Keratinocyte (primary cell): Measurements from ENCODE around the gene INPP5K. TPM values are rescaled to one million over a fixed set of nuclear protein-coding genes. Genes with fewer than 3 reads are reported as not detected.

Source experiments
- DNase-seq: peaks from one replicate; pipeline ENCODE4 v3.0.0-alpha.2; 2011; ENCODE audit warnings: low read depth, missing footprints, low spot score
- FAIRE-seq: peaks from 2 replicates; lab custom pipeline; 2011; peaks lifted over from hg19 to GRCh38; lab: Jason Lieb, UNC
- H2AFZ ChIP-seq: 2 replicates; pipeline ENCODE4 v1.6.0; 2012; ENCODE audit warnings: low read length, control low read depth, inconsistent platforms; ENCODE audit not compliant: control insufficient read depth
- H3K27ac ChIP-seq: 2 replicates; pipeline ENCODE4 v1.5.1; 2011; ENCODE audit warnings: low read length; ENCODE audit not compliant: control insufficient read depth, insufficient read depth
- H3K27me3 ChIP-seq: 3 replicates; pipeline ENCODE4 v1.6.0; 2011; ENCODE audit warnings: low read length; ENCODE audit not compliant: control insufficient read depth, insufficient read depth; ENCODE audit errors: extremely low read depth
- H3K36me3 ChIP-seq, 2 experiments: 2 replicates in 1 of 2; 3 replicates in 1 of 2; pipeline ENCODE4 v1.5.1; 2011; ENCODE audit warnings: low read length in 2 of 2, mild to moderate bottlenecking in 1 of 2; ENCODE audit not compliant: control insufficient read depth in 2 of 2, insufficient read depth in 2 of 2; ENCODE audit errors: extremely low read depth in 1 of 2
- H3K4me1 ChIP-seq: 3 replicates; pipeline ENCODE4 v1.5.1; 2011; ENCODE audit warnings: low read length; ENCODE audit not compliant: control insufficient read depth, insufficient read depth; ENCODE audit errors: extremely low read depth
- H3K4me2 ChIP-seq: 3 replicates; pipeline ENCODE4 v1.6.0; 2011; ENCODE audit warnings: low read depth, low read length; ENCODE audit not compliant: control insufficient read depth, insufficient read depth; ENCODE audit errors: extremely low read depth
- H3K4me3 ChIP-seq, 3 experiments: fragments of 200-600 bp in 1 of 3; sonication (generic) in 1 of 3; 2 replicates in 2 of 3; 3 replicates in 1 of 3; pipeline ENCODE4 v1.5.1; 2011 to 2016; ENCODE audit warnings: low read length in 3 of 3, mild to moderate bottlenecking in 3 of 3, control low read depth in 2 of 3, inconsistent platforms in 1 of 3, low read depth in 1 of 3, mixed read lengths in 1 of 3, mixed run types in 1 of 3, moderate library complexity in 1 of 3; ENCODE audit not compliant: control insufficient read depth in 2 of 3, insufficient read depth in 2 of 3; ENCODE audit errors: extremely low read depth in 1 of 3
- H3K79me2 ChIP-seq: 2 replicates; pipeline ENCODE4 v1.6.0; 2012; ENCODE audit warnings: low read length; ENCODE audit not compliant: control insufficient read depth, insufficient read depth
- H3K9ac ChIP-seq: 3 replicates; pipeline ENCODE4 v1.6.0; 2011; ENCODE audit warnings: low read length; ENCODE audit not compliant: control insufficient read depth, insufficient read depth; ENCODE audit errors: extremely low read depth
- H3K9me1 ChIP-seq: 3 replicates; pipeline ENCODE4 v1.6.0; 2011; ENCODE audit warnings: low read length; ENCODE audit not compliant: control insufficient read depth, insufficient read depth; ENCODE audit errors: extremely low read depth
- H3K9me3 ChIP-seq: 2 replicates; pipeline ENCODE4 v1.5.1; 2012; ENCODE audit warnings: low read depth, low read length; ENCODE audit not compliant: control insufficient read depth
- H4K20me1 ChIP-seq: 3 replicates; pipeline ENCODE4 v1.6.0; 2011; ENCODE audit warnings: low read length; ENCODE audit not compliant: control insufficient read depth, insufficient read depth; ENCODE audit errors: extremely low read depth
- EZH2 ChIP-seq: IDR thresholded peaks from one replicate; pipeline ENCODE4 v1.6.1; 2012; ENCODE audit warnings: inconsistent platforms, mild to moderate bottlenecking, low read length, moderate library complexity
- dilution Hi-C: fragments of 300-500 bp; cut with MboI; formaldehyde crosslinking; loops from one replicate; pipeline ENCODE4 v1.7.0; 2020; ENCODE audit warnings: low sequenced_read_pairs; ENCODE audit not compliant: extremely low pct_ligation_motif_present
- polyA plus RNA-seq, 5 experiments: library from polyadenylated mRNA; depleted of rRNA in 3 of 5; stranded (reverse) in 3 of 5; stranded (forward) in 1 of 5; unstranded in 1 of 5; fragments of >200 nt; gene quantifications; 1 replicate in 1 of 5; 2 replicates in 3 of 5; 3 replicates in 1 of 5; pipeline versions ENCODE4 v1.2.1 to v1.2.3, GENCODE V29; 2011 to 2012; ENCODE audit warnings: missing spikeins in 2 of 5, low read depth in 1 of 5, low replicate concordance in 1 of 5
- TF ChIP-seq, protein P1 (sequence below), 3 experiments: IDR thresholded peaks in 1 of 3; conservative IDR thresholded peaks in 1 of 3; optimal IDR thresholded peaks in 1 of 3; 2 replicates in 2 of 3; 3 replicates in 1 of 3; pipeline versions ENCODE3 to v1.5.1; 2011; ENCODE audit warnings: low read length in 3 of 3, mild to moderate bottlenecking in 3 of 3, moderate library complexity in 2 of 3, control low read depth in 1 of 3, inconsistent platforms in 1 of 3; ENCODE audit not compliant: insufficient read depth in 2 of 3; ENCODE audit errors: extremely low read depth in 1 of 3

The INPP5K gene
- polyA plus RNA-seq, 1 donor (not counting 4 experiments of a cell fraction or from before 2014, with no cell fraction given), result 23.0 TPM

DNA sequence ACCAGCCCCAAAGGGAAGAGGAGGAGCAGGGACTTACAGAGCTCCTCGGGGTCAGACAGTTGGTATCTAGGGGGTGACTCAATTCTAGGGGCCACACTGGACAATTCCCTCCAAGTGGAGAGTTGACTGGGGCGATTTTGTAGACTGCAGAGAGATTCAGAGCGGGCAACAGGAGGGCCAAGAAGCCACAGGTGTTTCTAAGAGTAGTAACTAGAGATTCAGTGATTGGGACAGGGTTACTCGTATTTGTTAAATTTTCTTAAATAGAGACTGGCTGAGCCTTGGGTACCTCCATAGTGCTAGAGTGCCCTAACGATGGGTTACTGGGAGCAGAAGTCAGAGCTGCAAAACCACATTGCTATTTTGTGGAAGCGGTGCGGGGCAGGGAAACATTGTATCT, 3.3 kb upstream of the INPP5K start:
- H2AFZ ChIP-seq, result no peak overlapping the region
- peaks cover 16% of the 10 kb centered on the region for H3K4me1 ChIP-seq
- H3K9me1 ChIP-seq, result no peaks in the 10 kb centered on the region
- peaks cover 14 to 19% of the 10 kb centered on the region in 2 experiments for H3K36me3 ChIP-seq
- H3K27ac ChIP-seq, result no peak overlapping the region
- DNase-seq (no peak), FAIRE-seq (no peak)
- no peak overlapping the region for H3K4me3 ChIP-seq
- H3K27me3 ChIP-seq, result no peaks in the 10 kb centered on the region
- peaks cover 22% of the 10 kb centered on the region for H3K79me2 ChIP-seq
- H4K20me1 ChIP-seq, result peaks cover 2% of the 10 kb centered on the region
- no peak overlapping the region for H3K9ac ChIP-seq
- dilution Hi-C loops, result no loop called here
- H3K4me2 ChIP-seq, result no peak overlapping the region
- no peaks in the 10 kb centered on the region for H3K9me3 ChIP-seq
- no peak for TF ChIP-seq EZH2
- TF ChIP-seq, protein P1, sequence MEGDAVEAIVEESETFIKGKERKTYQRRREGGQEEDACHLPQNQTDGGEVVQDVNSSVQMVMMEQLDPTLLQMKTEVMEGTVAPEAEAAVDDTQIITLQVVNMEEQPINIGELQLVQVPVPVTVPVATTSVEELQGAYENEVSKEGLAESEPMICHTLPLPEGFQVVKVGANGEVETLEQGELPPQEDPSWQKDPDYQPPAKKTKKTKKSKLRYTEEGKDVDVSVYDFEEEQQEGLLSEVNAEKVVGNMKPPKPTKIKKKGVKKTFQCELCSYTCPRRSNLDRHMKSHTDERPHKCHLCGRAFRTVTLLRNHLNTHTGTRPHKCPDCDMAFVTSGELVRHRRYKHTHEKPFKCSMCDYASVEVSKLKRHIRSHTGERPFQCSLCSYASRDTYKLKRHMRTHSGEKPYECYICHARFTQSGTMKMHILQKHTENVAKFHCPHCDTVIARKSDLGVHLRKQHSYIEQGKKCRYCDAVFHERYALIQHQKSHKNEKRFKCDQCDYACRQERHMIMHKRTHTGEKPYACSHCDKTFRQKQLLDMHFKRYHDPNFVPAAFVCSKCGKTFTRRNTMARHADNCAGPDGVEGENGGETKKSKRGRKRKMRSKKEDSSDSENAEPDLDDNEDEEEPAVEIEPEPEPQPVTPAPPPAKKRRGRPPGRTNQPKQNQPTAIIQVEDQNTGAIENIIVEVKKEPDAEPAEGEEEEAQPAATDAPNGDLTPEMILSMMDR (optimal IDR thresholded peaks at IDR 0.05 in 1 of 3, IDR thresholded peaks at IDR 0.05 in 1 of 3, conservative IDR thresholded peaks at IDR 0.05 in 1 of 3; ENCODE audit: extremely low read depth in 1 of 3, insufficient read depth in 2 of 3, low read length in 3 of 3), result no peak

DNA sequence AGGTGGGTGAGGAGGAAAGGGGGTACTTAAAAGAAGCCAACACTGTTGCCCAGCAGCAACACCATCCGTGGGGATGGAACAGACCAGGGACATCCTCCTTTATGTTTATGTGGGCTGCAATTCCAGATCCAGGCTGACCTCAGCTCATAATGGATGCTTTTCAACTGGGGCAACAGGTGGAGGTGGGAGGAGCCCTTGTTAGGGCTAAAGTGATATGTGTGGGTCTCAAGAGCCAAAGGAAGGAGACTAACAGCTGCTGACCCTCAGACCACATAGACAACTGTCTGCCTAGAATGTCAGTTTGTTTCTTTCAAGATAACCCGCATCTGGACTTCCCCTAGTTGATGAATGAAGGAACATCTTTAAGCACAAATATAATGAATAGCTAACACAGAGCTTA, 2.0 kb upstream of the INPP5K start:
- DNase-seq (no peak), FAIRE-seq (no peak)
- H3K79me2 ChIP-seq, result peaks cover 30% of the 10 kb centered on the region
- peaks cover 2% of the 10 kb centered on the region for H4K20me1 ChIP-seq
- no peaks in the 10 kb centered on the region for H3K9me1 ChIP-seq
- no peak overlapping the region for H3K4me2 ChIP-seq
- H2AFZ ChIP-seq, result no peak overlapping the region
- H3K27me3 ChIP-seq, result no peaks in the 10 kb centered on the region
- peaks cover 15 to 23% of the 10 kb centered on the region in 2 experiments for H3K36me3 ChIP-seq
- no peak overlapping the region for H3K4me3 ChIP-seq
- no peak overlapping the region for H3K9ac ChIP-seq
- H3K4me1 ChIP-seq, result peaks cover 17% of the 10 kb centered on the region
- H3K27ac ChIP-seq, result no peak overlapping the region
- no peaks in the 10 kb centered on the region for H3K9me3 ChIP-seq
- no peak for TF ChIP-seq EZH2
- TF ChIP-seq, protein P1 (optimal IDR thresholded peaks at IDR 0.05 in 1 of 3, IDR thresholded peaks at IDR 0.05 in 1 of 3, conservative IDR thresholded peaks at IDR 0.05 in 1 of 3; ENCODE audit: extremely low read depth in 1 of 3, insufficient read depth in 2 of 3, low read length in 3 of 3), result no peak
- dilution Hi-C loops, result no loop called here
